Endothelial cell of umbilical vein (primary cell): ENCODE results near the gene LRFN3. TPM values are rescaled to one million over a fixed set of nuclear protein-coding genes. Genes with fewer than 3 reads are reported as not detected.

Experiments
- BruUV-seq: library from RNA; stranded (reverse); fragments of 400-500 nt; replicated peaks from 2 replicates; lab custom pipeline; 2021; lab: Mats Ljungman, UMichigan
- CTCF ChIA-PET: fragments of 300-600, 350-600 bp; sonication (Branson Sonifier 250); formaldehyde crosslinking; loops from one replicate; lab custom pipeline; 2021; ENCODE audit warnings: antibody characterized with exemption, inconsistent platforms; lab: Charles Lee
- POLR2A ChIA-PET: fragments of 300-600, 350-600 bp; sonication (Branson Sonifier 250); formaldehyde crosslinking; loops from one replicate; lab custom pipeline; 2021; ENCODE audit warnings: antibody characterized with exemption, inconsistent platforms; lab: Charles Lee
- DNase-seq: peaks from one replicate; pipeline ENCODE4 v3.0.0-alpha.2; 2011; ENCODE audit warnings: low read depth, low spot score
- FAIRE-seq: peaks from 2 replicates; lab custom pipeline; 2011; peaks lifted over from hg19 to GRCh38; lab: Jason Lieb, UNC
- H2AFZ ChIP-seq: 2 replicates; pipeline ENCODE4 v1.6.0; 2012; ENCODE audit warnings: low read depth, low read length, control low read depth, inconsistent platforms
- H3K27ac ChIP-seq: 2 replicates; pipeline ENCODE4 v1.5.1; 2011; ENCODE audit warnings: low read depth, mild to moderate bottlenecking, control low read depth, low read length, moderate library complexity; ENCODE audit not compliant: insufficient read depth
- H3K27me3 ChIP-seq, 2 experiments: 2 replicates each; pipeline versions ENCODE4 v1.6.0 to v1.6.1; 2011; ENCODE audit warnings: low read length in 2 of 2, mixed read lengths in 1 of 2; ENCODE audit not compliant: control insufficient read depth in 2 of 2, insufficient read depth in 2 of 2
- H3K36me3 ChIP-seq, 2 experiments: 2 replicates in 1 of 2; 3 replicates in 1 of 2; pipeline ENCODE4 v1.5.1; 2011; ENCODE audit warnings: low read length in 2 of 2, mild to moderate bottlenecking in 1 of 2, moderate library complexity in 1 of 2; ENCODE audit not compliant: control insufficient read depth in 2 of 2, insufficient read depth in 2 of 2; ENCODE audit errors: extremely low read depth in 1 of 2
- H3K4me1 ChIP-seq: 3 replicates; pipeline ENCODE4 v1.5.1; 2011; ENCODE audit warnings: mild to moderate bottlenecking, low read length; ENCODE audit not compliant: control insufficient read depth, insufficient read depth; ENCODE audit errors: extremely low read depth
- H3K4me2 ChIP-seq: 2 replicates; pipeline ENCODE4 v1.6.1; 2011; ENCODE audit warnings: low read length, control low read depth, mixed read lengths; ENCODE audit not compliant: insufficient read depth
- H3K4me3 ChIP-seq, 3 experiments: fragments of 200-600 bp in 1 of 3; sonication (generic), shearing (Covaris generic) in 1 of 3; replicated peaks in 1 of 3; 2 replicates each; pipeline ENCODE4 v1.5.1; 2011 to 2016; ENCODE audit warnings: control low read depth in 3 of 3, low read length in 3 of 3, mild to moderate bottlenecking in 2 of 3, inconsistent platforms in 1 of 3, low read depth in 1 of 3, moderate library complexity in 1 of 3; ENCODE audit not compliant: insufficient read depth in 1 of 3
- H3K79me2 ChIP-seq: 2 replicates; pipeline ENCODE4 v1.6.0; 2012; ENCODE audit warnings: low read length, inconsistent platforms; ENCODE audit not compliant: control insufficient read depth, insufficient read depth
- H3K9ac ChIP-seq: replicated peaks from 2 replicates; pipeline ENCODE3; 2011; ENCODE audit warnings: low read length, control low read depth; ENCODE audit not compliant: insufficient read depth; ENCODE audit errors: extremely low read depth
- H3K9me1 ChIP-seq: replicated peaks from 3 replicates; pipeline ENCODE4 v1.6.0; 2011; ENCODE audit warnings: mild to moderate bottlenecking, low read length; ENCODE audit not compliant: control insufficient read depth, insufficient read depth; ENCODE audit errors: extremely low read depth
- H3K9me3 ChIP-seq: replicated peaks from 2 replicates; pipeline ENCODE4 v1.5.1; 2012; ENCODE audit warnings: low read length, inconsistent platforms; ENCODE audit not compliant: control insufficient read depth, insufficient read depth
- H4K20me1 ChIP-seq: replicated peaks from 2 replicates; pipeline ENCODE3; 2011; ENCODE audit warnings: mild to moderate bottlenecking, low read length; ENCODE audit not compliant: control insufficient read depth, insufficient read depth; ENCODE audit errors: extremely low read depth
- EZH2 ChIP-seq: IDR thresholded peaks from 2 replicates; pipeline ENCODE4 v1.6.1; 2012; ENCODE audit warnings: borderline replicate concordance, low read depth, mild to moderate bottlenecking, moderate library complexity, low read length, inconsistent platforms; ENCODE audit not compliant: severe bottlenecking
- FOS ChIP-seq: IDR thresholded peaks from 2 replicates; pipeline ENCODE4 v1.6.1; 2011; ENCODE audit warnings: mild to moderate bottlenecking, low read length, moderate library complexity, borderline replicate concordance; ENCODE audit not compliant: insufficient read depth
- GATA2 ChIP-seq: IDR thresholded peaks from 2 replicates; pipeline ENCODE4 v1.7.0; 2011; ENCODE audit warnings: low read depth, mild to moderate bottlenecking, moderate library complexity, mixed read lengths, low read length; ENCODE audit not compliant: insufficient read length, insufficient read depth
- JUN ChIP-seq: IDR thresholded peaks from 2 replicates; pipeline ENCODE4 v1.6.1; 2011; ENCODE audit warnings: borderline replicate concordance, low read depth; ENCODE audit not compliant: insufficient read length, insufficient read depth
- MYC ChIP-seq: IDR thresholded peaks from one replicate; pipeline ENCODE4 v1.6.1; 2011; ENCODE audit warnings: mild to moderate bottlenecking, low read depth, low read length
- POLR2A ChIP-seq: IDR thresholded peaks from 2 replicates; pipeline ENCODE4 v1.6.1; 2012; ENCODE audit warnings: low read depth, mild to moderate bottlenecking, control low read depth, low read length
- POLR2AphosphoS5 ChIP-seq: IDR thresholded peaks from 2 replicates; pipeline ENCODE4 v1.6.1; 2012; ENCODE audit warnings: low read depth, mild to moderate bottlenecking, control low read depth, low read length, moderate library complexity; ENCODE audit not compliant: insufficient read depth
- dilution Hi-C: fragments of 300-500 bp; cut with MboI; formaldehyde crosslinking; loops from one replicate; pipeline ENCODE4 v1.15.0; 2019; ENCODE audit warnings: low sequenced_read_pairs; ENCODE audit not compliant: extremely low pct_ligation_motif_present
- intact Hi-C: fragments of 100-400 bp; cut with micrococcal nuclease; formaldehyde crosslinking; loops from one replicate; pipeline ENCODE4 v1.10.0; 2022
- polyA plus RNA-seq, 4 experiments: library from polyadenylated mRNA; depleted of rRNA in 3 of 4; stranded (reverse) in 3 of 4; unstranded in 1 of 4; fragments of >200 nt; gene quantifications; 2 replicates each; pipeline versions ENCODE4 v1.2.1 to v1.2.3, GENCODE V29; 2011 to 2012; ENCODE audit warnings: missing spikeins in 1 of 4
- total RNA-seq: library from RNA; stranded (reverse); gene quantifications from 2 replicates; pipeline ENCODE4 v1.2.3, GENCODE V29; 2021
- TF ChIP-seq, protein P1 (sequence below): IDR thresholded peaks from 2 replicates; pipeline ENCODE4 v1.6.1; 2011; ENCODE audit not compliant: insufficient read depth, insufficient read length
- TF ChIP-seq, protein P2 (sequence below), 2 donors: IDR thresholded peaks; 1 replicate in 1 of 2; 2 replicates in 1 of 2; pipeline ENCODE4 v1.5.1; 2011; ENCODE audit warnings: low read length in 2 of 2, mild to moderate bottlenecking in 2 of 2, moderate library complexity in 2 of 2, control low read depth in 1 of 2, inconsistent platforms in 1 of 2, low read depth in 1 of 2; ENCODE audit not compliant: insufficient read depth in 1 of 2; ENCODE audit errors: extremely low read depth in 1 of 2

The LRFN3 gene
- total and polyA plus RNA-seq, 2 donors (not counting 3 experiments of a cell fraction or from before 2014, with no cell fraction given): 4.1 to 15.9 TPM

GRCh38 chr19:35946203-35946602 lies 10.0 kb downstream of the LRFN3 start:
- CTCF ChIA-PET: interaction anchor here (1.0 kb wide), 1 partner anchor 115 kb away, joined by 3 read pairs; no protein-coding TSS in a partner anchor

More at GRCh38 chr19:35946203-35946602, 10.0 kb downstream of the LRFN3 start:
- no peak for FAIRE-seq
- Histone ChIP-seq H3K4me2 (no peak overlapping the region), H3K27ac (no peak overlapping the region), H3K4me1 (no peaks in the 10 kb centered on the region), H3K9me3 (no peaks in the 10 kb centered on the region), H4K20me1 (peaks cover 4% of the 10 kb centered on the region), H3K9me1 (no peaks in the 10 kb centered on the region), H3K27me3 (no peaks in the 10 kb centered on the region), H3K36me3 (no peaks in the 10 kb centered on the region), H3K79me2 (no peaks in the 10 kb centered on the region), H3K4me3 (no peak overlapping the region), H3K9ac (no peak overlapping the region), H2AFZ (no peak overlapping the region)
- intact Hi-C loops: no loop called here
- dilution Hi-C loops: no loop called here
- POLR2A ChIA-PET: interaction anchor here (0.5 kb wide), 1 partner anchor 201 kb away, joined by 3 read pairs; the partner anchor contains the start of genes PSENEN and U2AF1L4
- DNase-seq: no peak
- BruUV-seq: no TSS peak
- TF ChIP-seq GATA2 (no peak), FOS (no peak), POLR2A (no peak), JUN (no peak), MYC (no peak), POLR2AphosphoS5 (no peak), EZH2 (no peak)
- TF ChIP-seq, protein P1, sequence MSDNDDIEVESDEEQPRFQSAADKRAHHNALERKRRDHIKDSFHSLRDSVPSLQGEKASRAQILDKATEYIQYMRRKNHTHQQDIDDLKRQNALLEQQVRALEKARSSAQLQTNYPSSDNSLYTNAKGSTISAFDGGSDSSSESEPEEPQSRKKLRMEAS: no peak
- TF ChIP-seq, protein P2, sequence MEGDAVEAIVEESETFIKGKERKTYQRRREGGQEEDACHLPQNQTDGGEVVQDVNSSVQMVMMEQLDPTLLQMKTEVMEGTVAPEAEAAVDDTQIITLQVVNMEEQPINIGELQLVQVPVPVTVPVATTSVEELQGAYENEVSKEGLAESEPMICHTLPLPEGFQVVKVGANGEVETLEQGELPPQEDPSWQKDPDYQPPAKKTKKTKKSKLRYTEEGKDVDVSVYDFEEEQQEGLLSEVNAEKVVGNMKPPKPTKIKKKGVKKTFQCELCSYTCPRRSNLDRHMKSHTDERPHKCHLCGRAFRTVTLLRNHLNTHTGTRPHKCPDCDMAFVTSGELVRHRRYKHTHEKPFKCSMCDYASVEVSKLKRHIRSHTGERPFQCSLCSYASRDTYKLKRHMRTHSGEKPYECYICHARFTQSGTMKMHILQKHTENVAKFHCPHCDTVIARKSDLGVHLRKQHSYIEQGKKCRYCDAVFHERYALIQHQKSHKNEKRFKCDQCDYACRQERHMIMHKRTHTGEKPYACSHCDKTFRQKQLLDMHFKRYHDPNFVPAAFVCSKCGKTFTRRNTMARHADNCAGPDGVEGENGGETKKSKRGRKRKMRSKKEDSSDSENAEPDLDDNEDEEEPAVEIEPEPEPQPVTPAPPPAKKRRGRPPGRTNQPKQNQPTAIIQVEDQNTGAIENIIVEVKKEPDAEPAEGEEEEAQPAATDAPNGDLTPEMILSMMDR (IDR thresholded peaks at IDR 0.05; ENCODE audit: extremely low read depth in 1 of 2, insufficient read depth in 1 of 2, low read depth in 1 of 2, low read length in 2 of 2): no peak
